ENCODE measurements around the gene ADPRS.

The ADPRS gene

GRCh38 chr1:36134505-36135329 lies 46.0 kb downstream of the ADPRS start:
- peak; percentile 8 for DNase-seq

- no peak for DNase-seq
Measured at GRCh38 chr1:36135330-36135667, 46.6 kb downstream of the ADPRS start.

- DNase-seq = no peak
Measured at GRCh38 chr1:36135796-36136195, 47.1 kb downstream of the ADPRS start.

GRCh38 chr1:36136535-36136934 lies 47.8 kb downstream of the ADPRS start:
- DNase-seq = no peak

GRCh38 chr1:36137226-36137625 lies 48.5 kb downstream of the ADPRS start:
- DNase-seq = no peak

GRCh38 chr1:36137776-36138175 lies 49.1 kb downstream of the ADPRS start:
- no peak for DNase-seq

GRCh38 chr1:36139521-36139920 lies 50.8 kb downstream of the ADPRS start:
- DNase-seq = no peak

GRCh38 chr1:36142121-36142520 lies 53.4 kb downstream of the ADPRS start:
- DNase-seq = no peak

- no peak for DNase-seq
Measured at GRCh38 chr1:36143424-36143823, 54.7 kb downstream of the ADPRS start.
